GM20000 (cell line): ENCODE measurements around the gene RING1.

Experiments used
- DNase-seq: peaks from one replicate; pipeline ENCODE4 v3.0.0; 2012; ENCODE audit warnings: low spot score
- TF ChIP-seq, protein P1 (sequence below): IDR thresholded peaks from 2 replicates; pipeline ENCODE4 v1.5.1; 2012; ENCODE audit warnings: mild to moderate bottlenecking, control low read depth; ENCODE audit errors: extremely low read depth, missing control alignments

The RING1 gene

DNA sequence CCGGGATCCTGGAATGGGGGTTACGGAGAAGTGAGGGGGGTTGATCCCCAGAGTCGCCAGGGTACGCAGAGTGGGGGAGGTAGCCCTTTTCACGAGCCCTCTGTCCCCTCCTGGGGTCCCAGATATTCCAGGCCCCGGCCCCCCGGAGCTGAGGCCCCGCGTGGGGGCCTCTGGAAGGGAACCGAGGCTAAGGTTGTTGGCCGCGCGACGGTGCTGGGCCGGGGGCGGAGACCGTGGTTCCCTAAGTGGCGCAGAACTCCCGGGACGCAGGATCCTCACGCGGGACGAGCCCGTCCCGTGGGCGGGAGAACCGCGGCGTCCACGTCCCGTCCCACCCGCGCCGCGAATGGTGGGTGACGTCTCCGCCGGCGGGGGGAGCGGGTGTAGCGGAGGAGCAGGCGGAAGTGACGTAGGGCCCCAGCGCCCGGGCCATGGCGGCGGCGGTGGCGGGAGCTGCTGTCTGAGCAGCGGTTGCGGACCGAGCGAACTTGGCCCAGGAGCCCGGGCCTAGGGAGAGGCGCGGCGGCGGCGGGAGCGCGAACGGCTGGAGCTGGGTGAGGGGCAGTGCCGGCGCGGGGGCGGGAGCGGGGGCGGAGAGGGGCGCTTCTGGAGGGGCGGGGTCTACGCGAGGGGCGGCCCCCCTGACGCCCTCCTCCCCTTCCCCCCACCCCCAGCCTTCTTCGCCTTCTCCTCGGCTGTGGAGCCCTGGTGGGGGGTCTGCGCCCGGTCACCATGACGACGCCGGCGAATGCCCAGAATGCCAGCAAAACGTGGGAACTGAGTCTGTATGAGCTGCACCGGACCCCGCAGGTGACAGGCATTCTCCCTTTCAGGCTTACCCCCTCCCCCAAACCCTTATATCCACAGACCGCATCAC is at the start of gene RING1:
Gene RING1, plus strand, starts transcription at position 410 of the 877 bp plus-strand sequence. Its CDS starts 323 bp downstream, at position 733.
- DNase-seq, result peak; percentile 97
- TF ChIP-seq, protein P1, sequence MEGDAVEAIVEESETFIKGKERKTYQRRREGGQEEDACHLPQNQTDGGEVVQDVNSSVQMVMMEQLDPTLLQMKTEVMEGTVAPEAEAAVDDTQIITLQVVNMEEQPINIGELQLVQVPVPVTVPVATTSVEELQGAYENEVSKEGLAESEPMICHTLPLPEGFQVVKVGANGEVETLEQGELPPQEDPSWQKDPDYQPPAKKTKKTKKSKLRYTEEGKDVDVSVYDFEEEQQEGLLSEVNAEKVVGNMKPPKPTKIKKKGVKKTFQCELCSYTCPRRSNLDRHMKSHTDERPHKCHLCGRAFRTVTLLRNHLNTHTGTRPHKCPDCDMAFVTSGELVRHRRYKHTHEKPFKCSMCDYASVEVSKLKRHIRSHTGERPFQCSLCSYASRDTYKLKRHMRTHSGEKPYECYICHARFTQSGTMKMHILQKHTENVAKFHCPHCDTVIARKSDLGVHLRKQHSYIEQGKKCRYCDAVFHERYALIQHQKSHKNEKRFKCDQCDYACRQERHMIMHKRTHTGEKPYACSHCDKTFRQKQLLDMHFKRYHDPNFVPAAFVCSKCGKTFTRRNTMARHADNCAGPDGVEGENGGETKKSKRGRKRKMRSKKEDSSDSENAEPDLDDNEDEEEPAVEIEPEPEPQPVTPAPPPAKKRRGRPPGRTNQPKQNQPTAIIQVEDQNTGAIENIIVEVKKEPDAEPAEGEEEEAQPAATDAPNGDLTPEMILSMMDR, result no peak

DNA sequence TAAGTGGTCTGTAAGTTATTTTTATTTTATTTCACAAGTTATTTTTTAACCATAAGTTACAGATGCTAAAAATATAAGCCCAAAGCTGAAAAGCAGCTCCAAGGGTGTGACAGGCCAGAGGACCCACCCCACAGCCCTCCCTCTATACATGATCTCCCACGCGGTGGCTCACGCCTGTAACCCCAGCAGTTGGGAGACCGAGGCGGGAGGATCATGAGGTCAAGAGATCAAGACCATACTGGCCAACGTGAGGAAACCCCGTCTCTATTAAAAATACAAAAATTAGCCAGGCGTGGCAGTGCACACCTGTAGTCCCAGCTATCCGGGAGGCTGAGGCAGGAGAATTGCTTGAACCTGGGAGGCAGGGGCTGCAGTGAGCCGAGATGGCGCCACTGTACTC is 48.2 kb upstream of the RING1 start:
- no peak for DNase-seq
- TF ChIP-seq, protein P1, result no peak

DNA sequence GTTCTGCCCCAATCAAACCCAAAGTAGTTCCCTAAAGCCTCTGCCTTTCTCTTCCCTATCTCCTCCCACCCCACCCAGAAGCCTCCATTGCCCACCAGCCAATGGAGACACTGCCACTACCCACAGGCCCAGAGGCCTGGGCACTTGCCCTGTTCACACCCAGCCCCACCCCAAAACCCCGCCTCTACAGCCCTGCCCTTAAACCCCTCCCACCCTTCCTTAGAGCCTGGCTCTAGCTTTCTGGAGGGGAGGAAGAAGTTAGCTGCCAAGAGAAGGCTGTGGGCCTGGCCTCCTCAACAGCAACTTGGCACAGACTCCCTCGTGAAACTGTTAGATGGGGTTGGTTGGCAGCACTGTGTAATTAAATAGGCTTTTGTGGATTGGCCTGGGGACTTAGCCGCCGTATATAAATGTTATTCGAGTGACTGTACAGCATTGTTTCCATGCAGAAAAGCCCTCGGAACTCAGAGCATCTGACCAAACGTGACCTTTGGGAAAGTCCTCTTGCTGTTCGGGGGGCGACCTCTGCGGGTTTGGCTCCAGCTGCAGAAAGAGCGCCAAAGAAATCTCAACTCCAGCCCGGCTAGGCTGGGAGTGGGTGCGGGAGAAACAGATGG is 47.5 kb upstream of the RING1 start:
- no peak for DNase-seq
- TF ChIP-seq, protein P1, result no peak

DNA sequence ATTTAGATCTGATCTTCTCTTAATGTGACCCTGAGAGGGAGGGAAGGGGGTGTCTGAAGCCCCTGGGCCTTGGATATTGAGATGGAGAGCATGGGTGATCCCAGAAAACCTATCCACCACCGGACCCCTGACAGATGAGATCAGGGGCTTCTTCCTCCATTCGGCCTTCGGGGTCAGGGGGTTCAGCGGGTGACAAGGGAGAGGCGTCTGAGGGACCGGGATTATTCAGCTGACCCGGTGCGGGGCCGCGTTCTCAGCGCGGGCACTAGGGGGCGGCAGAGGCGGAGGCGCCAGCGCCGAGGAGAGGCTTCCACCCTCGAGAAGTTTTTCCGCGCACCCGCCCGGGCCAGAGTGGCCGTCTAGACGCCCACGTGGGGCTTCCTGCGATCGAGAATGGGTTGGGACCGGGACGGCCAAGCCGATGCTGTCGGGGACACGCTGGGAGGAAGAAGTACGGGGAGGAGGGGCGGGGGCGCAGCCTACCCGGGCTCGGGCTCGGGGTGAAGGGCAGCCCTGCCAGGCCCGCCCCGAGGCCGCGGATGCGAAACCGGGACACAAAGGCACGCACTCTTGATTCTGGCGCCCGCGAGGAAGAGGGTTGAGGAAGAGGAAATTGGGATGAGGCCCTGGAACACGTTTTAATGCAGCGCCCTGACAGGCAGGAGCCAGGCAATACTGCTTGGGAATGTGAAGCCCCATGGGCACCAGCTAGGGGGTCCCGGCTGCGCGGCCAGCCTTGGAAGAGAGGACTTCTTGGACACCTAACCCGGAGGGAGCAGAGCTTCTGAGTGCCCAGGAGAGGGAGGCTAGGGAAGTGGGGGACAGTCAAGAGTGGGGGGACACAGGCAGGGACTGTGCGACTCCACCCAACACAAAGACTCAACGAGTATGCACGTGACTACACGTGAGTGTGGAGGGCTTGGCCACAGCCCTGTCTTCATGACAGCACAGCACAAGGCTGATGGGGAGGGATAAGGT is 46.7 kb upstream of the RING1 start:
- TF ChIP-seq, protein P1, result peak; percentile 93
- DNase-seq, result peak; percentile 90

DNA sequence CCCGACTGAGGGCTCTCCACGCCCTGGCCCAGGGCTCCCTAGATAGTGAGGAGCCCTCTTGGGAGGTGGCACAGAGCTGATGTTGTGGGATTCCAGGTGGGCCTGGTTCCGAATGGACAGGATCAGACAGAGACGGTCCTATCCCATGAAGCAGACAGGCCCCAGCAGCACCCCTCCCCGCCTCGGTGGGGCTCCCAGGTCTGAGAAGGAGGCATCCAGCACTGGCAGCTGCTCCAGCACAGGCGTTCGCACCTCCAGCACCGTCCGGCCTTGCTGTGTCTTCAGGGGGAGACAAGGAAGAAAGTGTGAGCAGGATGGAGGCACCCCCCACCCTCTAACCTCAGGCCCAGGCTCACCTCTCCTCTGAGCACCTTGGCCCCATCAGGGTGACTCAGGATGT is 44.8 kb upstream of the RING1 start:
- TF ChIP-seq, protein P1, result no peak
- no peak for DNase-seq

DNA sequence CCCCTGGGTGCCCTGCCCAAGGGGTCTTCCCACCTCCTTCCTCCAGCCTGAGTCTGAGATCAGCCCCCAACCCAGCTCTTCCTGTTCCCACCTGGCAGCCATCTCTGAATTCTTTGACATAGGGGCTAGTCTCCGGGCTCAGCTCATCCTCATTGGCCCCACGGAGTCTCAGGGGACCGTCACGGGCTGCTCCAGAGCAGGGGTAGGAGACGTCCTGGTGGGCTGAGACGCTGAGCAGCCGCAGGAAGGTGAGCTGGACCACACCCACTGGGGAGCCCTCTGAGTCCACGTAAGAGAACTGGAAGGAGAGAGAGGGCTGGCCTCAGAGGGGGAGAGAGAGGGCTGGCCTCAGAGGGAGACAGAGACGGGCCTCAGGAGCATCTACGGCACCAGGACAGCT is 44.1 kb upstream of the RING1 start:
- no peak for DNase-seq
- TF ChIP-seq, protein P1, result no peak
